Fibroblast of lung (primary cell): ENCODE data around the gene AGAP1.

Experiments
- CTCF ChIP-seq, 2 donors: IDR thresholded peaks in 1 of 2; conservative IDR thresholded peaks in 1 of 2; 1 replicate in 1 of 2; 2 replicates in 1 of 2; pipeline ENCODE4 v1.5.1; 2011 to 2012; ENCODE audit warnings: low read length in 2 of 2, control low read depth in 1 of 2, inconsistent platforms in 1 of 2, low read depth in 1 of 2, mild to moderate bottlenecking in 1 of 2
- EZH2 ChIP-seq: IDR thresholded peaks from 2 replicates; pipeline ENCODE4 v1.5.1; 2012; ENCODE audit warnings: low read length, control low read depth, mild to moderate bottlenecking; ENCODE audit errors: missing control alignments

GRCh38 chr2:235739704-235740415 lies 246.0 kb downstream of the AGAP1 start:
- no peak for TF ChIP-seq CTCF (conservative IDR thresholded peaks at IDR 0.05 in 1 of 2, IDR thresholded peaks at IDR 0.05 in 1 of 2; ENCODE audit: low read depth in 1 of 2, low read length in 2 of 2)
- no peak for TF ChIP-seq EZH2
